Measurements from ENCODE around the gene TNNI3K.

Gene TNNI3K

DNA sequence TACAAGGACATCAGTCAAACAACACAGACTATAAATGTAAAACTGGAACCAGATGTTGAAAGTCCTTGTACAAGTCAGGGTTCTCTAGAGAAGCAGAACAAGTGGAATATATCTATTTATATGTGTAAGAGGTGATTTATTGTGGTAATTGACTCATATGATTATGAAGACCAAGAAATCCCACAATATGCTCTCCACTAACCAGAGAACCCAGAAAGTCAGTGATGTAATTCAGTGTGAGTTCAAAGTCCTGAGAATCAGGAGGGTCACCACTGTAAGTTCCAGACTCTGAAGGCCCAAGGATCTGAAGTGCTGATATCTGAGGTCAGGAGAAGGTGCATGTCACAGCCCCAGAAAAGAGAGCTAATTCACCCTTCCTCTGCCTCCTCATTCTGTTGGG is 220.2 kb downstream of the TNNI3K start:
- DNase-seq = no peak

- no peak for DNase-seq
Measured at GRCh38 chr1:74457253-74457652, 222.1 kb downstream of the TNNI3K start.

GRCh38 chr1:74463333-74463988 is 228.3 kb downstream of the TNNI3K start:
- DNase-seq = no peak

- DNase-seq = no peak
Measured at GRCh38 chr1:74464037-74464436, 228.8 kb downstream of the TNNI3K start.

DNA sequence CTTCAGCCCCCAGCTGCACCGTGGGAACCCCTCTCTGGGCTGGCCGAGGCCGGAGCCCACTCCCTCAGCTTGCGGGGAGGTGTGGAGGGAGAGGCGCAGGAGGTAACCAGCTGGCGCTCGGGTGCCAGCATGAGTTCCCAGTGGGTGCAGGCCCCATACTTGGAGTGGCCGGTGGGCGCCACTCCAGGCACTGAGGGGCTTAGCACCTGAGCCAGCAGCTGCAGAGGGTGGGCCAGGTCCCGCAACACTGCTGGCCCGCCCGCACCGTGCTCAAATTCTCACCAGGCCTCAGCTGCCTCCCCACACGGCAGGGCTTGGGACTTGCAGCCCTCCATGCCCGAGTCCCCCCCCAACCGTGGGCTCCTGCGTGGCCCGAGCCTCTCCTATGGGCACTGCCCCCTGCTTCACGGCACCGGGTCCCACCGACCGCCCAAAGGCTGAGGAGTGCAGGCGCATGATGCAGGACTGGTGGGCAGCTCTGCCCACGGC is 230.1 kb downstream of the TNNI3K start:
- DNase-seq = no peak

- DNase-seq = peak; percentile 39
Measured at GRCh38 chr1:74467786-74468377, 232.7 kb downstream of the TNNI3K start.

DNA sequence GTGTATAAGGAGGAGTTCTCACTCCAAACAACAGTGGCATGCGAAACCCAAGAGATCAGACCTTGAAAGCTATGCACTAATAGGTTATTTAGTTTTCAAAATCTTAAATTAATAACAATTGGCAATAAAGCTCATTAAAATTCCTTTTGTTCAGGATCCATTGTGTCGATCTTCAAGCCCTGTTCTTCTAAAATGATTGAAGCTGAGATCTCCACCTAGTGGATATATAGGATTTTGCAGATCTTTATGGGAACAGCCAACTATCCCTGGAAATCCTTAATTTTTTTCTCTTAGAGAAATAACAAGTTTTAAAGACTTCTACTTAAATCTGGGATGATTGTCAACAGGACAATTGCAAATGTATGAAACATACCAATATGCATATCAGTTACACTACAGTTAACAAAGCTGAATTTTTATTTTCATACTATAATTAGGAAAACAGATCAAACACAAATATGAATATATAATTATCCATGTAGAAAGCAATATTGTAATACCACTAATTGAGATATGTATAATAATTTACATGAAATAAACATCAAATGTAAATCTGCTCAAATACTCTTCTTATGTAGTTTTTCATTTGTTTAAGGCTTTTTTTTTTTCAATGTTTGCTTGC is 233.9 kb downstream of the TNNI3K start:
- peak; percentile 38 for DNase-seq

DNA sequence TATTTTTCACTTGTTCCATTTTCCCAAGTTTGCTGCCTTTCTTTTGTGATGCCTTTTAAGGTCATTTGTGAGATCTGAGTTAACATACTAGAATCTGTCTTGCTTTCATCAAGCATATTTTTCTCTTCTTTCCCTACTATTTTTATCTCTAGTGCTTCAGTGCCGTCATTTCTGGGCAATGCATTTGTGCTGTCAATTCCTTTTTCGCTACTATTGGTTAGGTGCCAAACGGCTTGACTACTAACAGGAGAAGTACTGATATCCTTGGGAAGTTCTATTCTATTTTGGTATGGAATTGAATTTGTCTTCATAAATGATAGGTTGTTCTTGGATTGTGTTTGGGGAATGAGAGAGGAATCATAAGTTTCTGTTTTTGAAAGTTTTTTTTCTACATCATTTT is 235.1 kb downstream of the TNNI3K start:
- DNase-seq = no peak

DNA sequence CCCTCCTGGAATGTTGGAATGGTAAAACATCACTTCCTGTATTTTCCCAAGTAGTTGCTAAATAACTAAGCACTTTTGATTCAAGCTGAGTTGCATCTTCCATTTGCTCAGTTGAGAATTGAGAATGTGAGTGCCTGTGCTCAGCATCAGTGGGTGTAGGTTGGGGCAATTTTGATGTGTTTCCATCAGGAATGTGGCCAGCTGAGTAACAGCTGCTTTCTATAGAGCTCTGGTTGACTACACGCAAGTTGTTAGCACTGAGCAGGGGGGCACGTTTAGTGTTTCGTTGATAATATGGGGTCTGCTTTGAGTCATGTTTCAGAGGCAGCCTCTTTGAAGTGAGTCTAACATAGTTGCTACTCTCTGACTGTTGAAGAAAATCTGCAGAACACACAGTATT is 235.7 kb downstream of the TNNI3K start:
- no peak for DNase-seq

GRCh38 chr1:74471470-74471869 is 236.3 kb downstream of the TNNI3K start:
- no peak for DNase-seq

DNA sequence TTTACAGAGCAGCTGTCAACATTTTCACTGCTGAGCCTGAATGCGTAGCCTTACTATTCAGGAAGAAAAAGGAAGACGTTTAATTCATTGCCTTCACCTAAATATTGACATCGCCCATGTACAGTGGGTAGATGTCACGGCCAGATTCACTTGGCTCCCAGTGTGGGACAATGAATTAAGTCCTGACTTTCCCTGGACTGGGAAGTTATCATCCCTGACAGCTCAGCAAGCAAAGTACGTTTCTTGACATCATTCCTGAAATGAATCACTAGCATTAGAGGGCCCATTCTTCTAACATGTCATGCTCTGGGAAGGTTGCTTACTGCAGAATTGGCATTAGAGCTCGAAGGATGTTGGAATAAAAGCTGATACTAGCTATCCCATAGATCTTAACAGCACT is 239.4 kb downstream of the TNNI3K start:
- no peak for DNase-seq

DNA sequence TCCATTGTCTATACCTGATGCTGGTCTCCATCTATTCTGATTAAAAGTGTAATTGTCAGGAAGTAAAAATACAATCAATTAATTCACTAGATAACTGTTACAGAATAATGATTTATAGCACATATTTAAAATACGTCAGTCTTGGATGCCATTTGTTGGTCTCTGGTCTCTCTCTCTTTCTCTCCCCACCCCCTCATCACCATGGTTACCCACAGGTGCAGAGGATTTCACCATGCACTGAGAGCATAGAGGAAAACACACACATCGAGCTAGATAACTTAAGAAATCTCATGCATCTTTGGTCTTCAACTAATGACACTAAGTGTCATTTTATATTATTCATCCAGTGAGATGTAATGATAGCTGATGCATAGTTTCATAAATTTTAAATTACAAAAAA is 243.8 kb downstream of the TNNI3K start:
- DNase-seq = no peak

- no peak for DNase-seq
Measured at GRCh38 chr1:74480068-74480467, 244.9 kb downstream of the TNNI3K start.

GRCh38 chr1:74481607-74482006 is 246.4 kb downstream of the TNNI3K start:
- no peak for DNase-seq

DNA sequence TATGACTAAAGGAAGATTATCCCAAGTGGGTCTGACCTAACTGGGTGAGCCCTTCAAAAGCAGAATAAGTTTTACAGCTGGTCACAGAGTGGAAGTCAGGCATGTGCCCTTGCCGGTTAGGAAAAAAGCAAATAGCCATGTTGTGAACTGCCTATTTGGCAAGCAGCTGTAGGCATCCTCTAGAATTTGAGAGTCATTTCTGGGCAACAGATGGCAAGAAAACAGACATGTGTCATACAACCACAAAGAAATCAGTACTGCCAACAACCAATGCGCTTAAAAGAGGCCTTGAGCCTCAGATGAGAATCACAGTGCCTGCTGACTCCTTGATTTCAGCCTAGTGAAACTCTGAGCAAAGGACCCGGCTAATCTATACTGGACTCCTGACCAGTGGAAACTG is 250.4 kb downstream of the TNNI3K start:
- DNase-seq = no peak

- no peak for DNase-seq
Measured at GRCh38 chr1:74486036-74486435, 250.8 kb downstream of the TNNI3K start.

- no peak for DNase-seq
Measured at GRCh38 chr1:74496669-74497068, 261.5 kb downstream of the TNNI3K start.

- DNase-seq = no peak
Measured at GRCh38 chr1:74498901-74499300, 263.7 kb downstream of the TNNI3K start.

GRCh38 chr1:74502432-74502831 is 267.2 kb downstream of the TNNI3K start:
- no peak for DNase-seq

DNA sequence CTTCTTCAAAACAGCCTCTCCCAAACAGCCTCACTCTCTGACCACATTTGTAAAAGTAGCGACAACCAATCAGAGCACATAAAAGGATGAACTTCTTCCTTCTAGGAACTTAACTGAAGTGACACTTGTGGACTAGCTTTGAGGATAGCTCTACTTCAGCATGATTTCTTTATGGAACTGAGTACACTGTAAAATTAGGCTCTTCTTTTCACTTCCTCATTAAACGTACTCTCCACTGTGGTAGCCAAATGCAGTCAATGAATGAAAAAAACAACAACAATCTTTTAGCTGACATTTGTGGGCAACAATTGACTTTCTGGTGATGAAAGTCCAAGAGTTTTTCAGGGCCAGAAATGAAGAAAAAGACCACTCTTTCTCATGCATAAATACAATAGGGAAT is 267.7 kb downstream of the TNNI3K start:
- DNase-seq = no peak

GRCh38 chr1:74504125-74504932 is 269.1 kb downstream of the TNNI3K start:
- DNase-seq = peak; percentile 60

- peak; percentile 75 for DNase-seq
Measured at GRCh38 chr1:74504933-74505512, 269.8 kb downstream of the TNNI3K start.

Measured in NCI-H1092 treated with DMSO at 0.1 percent for 48 hours (cell line).